GM03348 (cell line): Measurements from ENCODE around the gene MOGAT2.
A peak's percentile ranks its signal among the peaks of the same experiment; 100 is the strongest.
"Not testable (repeated sequence)": the region's sequence is repeated elsewhere in the genome, so short reads cannot be mapped to it uniquely, and the experiment has no call there.

Source experiments
- DNase-seq: peaks from one replicate; pipeline ENCODE4 v3.0.0; 2012; ENCODE audit warnings: low spot score

The MOGAT2 gene

GRCh38 chr11:75717608-75718418, at the start of gene MOGAT2:
Gene MOGAT2, plus strand, starts transcription at chr11:75717838. Its CDS starts 51 bp downstream, at chr11:75717889.
- no peak for DNase-seq

- DNase-seq = peak; percentile 56
Measured at GRCh38 chr11:75668451-75669297, 49.0 kb upstream of the MOGAT2 start, which contains the start of gene MAP6. Gene MAP6, minus strand, starts transcription at chr11:75669038. Its CDS starts 669 bp downstream, at chr11:75668369.

- peak; percentile 18 for DNase-seq
Measured at GRCh38 chr11:75673977-75674582, 43.6 kb upstream of the MOGAT2 start.

GRCh38 chr11:75677275-75677674, 40.4 kb upstream of the MOGAT2 start:
- no peak for DNase-seq

- no peak for DNase-seq
Measured at GRCh38 chr11:75677909-75678308, 39.7 kb upstream of the MOGAT2 start.

- DNase-seq = no peak
Measured at GRCh38 chr11:75678620-75679259, 38.9 kb upstream of the MOGAT2 start.

- no peak for DNase-seq
Measured at GRCh38 chr11:75679566-75679965, 38.1 kb upstream of the MOGAT2 start.

GRCh38 chr11:75683856-75684255, 33.8 kb upstream of the MOGAT2 start:
- not testable (repeated sequence) for DNase-seq

- DNase-seq = no peak
Measured at GRCh38 chr11:75689863-75690609, 27.6 kb upstream of the MOGAT2 start.

GRCh38 chr11:75691804-75692203, 25.8 kb upstream of the MOGAT2 start:
- DNase-seq = no peak

GRCh38 chr11:75697906-75698581, 19.6 kb upstream of the MOGAT2 start:
- no peak for DNase-seq

GRCh38 chr11:75700940-75701339, 16.7 kb upstream of the MOGAT2 start:
- no peak for DNase-seq

- no peak for DNase-seq
Measured at GRCh38 chr11:75703695-75704237, 13.9 kb upstream of the MOGAT2 start.

- no peak for DNase-seq
Measured at GRCh38 chr11:75705541-75705940, 12.1 kb upstream of the MOGAT2 start.

GRCh38 chr11:75706260-75706729, 11.3 kb upstream of the MOGAT2 start:
- DNase-seq = peak; percentile 93

GRCh38 chr11:75714211-75714610, 3.4 kb upstream of the MOGAT2 start:
- no peak for DNase-seq

GRCh38 chr11:75715688-75716087, 1.9 kb upstream of the MOGAT2 start:
- no peak for DNase-seq

GRCh38 chr11:75716659-75717058, 979 bp upstream of the MOGAT2 start:
- no peak for DNase-seq

- DNase-seq = no peak
Measured at GRCh38 chr11:75718419-75719339, 1.0 kb downstream of the MOGAT2 start.
